K562 (cell line): Measurements from ENCODE around the gene SAXO1. TPM values are rescaled to one million over a fixed set of nuclear protein-coding genes. Genes with fewer than 3 reads are reported as not detected.

Experiments
- ATAC-seq: fragments of 200-7000 bp; cut with Tn5 transposase; 3 replicates; pipeline ENCODE4 v1.9.1; 2020; ENCODE audit warnings: moderate library complexity
- BruUV-seq: library from RNA; stranded (reverse); fragments of 400-500 nt; replicated peaks from 2 replicates; lab custom pipeline; 2021; lab: Mats Ljungman, UMichigan
- CTCF ChIA-PET: fragments of 300-600 bp; formaldehyde crosslinking; extraction: SDS; loops from one replicate; lab custom pipeline; 2021; ENCODE audit warnings: low intra/inter-chr PET ratio; lab: Yijun Ruan, JAX
- POLR2A ChIA-PET: fragments of 300-600, 350-650 bp; sonication (Branson Sonifier 250); formaldehyde crosslinking; extraction: SDS; loops from one replicate; lab custom pipeline; 2021; ENCODE audit warnings: antibody characterized with exemption, inconsistent platforms; lab: Yijun Ruan, JAX
- DNase-seq, 4 experiments: peaks; one replicate each; pipeline versions ENCODE4 v3.0.0 to v3.0.0-alpha.2; 2011 to 2018; ENCODE audit warnings: low spot score in 3 of 4, mixed read lengths in 3 of 4; ENCODE audit errors: extremely low read depth in 1 of 4
- FAIRE-seq: peaks from 2 replicates; lab custom pipeline; 2011; peaks lifted over from hg19 to GRCh38; lab: Jason Lieb, UNC
- H2AFZ ChIP-seq: 2 replicates; pipeline ENCODE4 v1.6.0; 2011; ENCODE audit warnings: low read depth, low read length, control low read depth, inconsistent platforms
- H3K27ac ChIP-seq: fragments of 200-600 bp; 3 replicates; pipeline ENCODE4 v1.8.0; 2011; ENCODE audit warnings: low read depth, mild to moderate bottlenecking, control low read depth, inconsistent platforms, low read length, moderate library complexity, mixed read lengths; ENCODE audit errors: extremely low read depth
- H3K27me3 ChIP-seq, 2 experiments: fragments of 300-600 bp in 1 of 2; 2 replicates in 1 of 2; 3 replicates in 1 of 2; pipeline versions ENCODE4 v1.6.0 to v1.8.0; 2011; ENCODE audit warnings: inconsistent platforms in 2 of 2, low read length in 2 of 2, mild to moderate bottlenecking in 1 of 2, mixed read lengths in 1 of 2, moderate library complexity in 1 of 2; ENCODE audit not compliant: control insufficient read depth in 2 of 2, insufficient read depth in 2 of 2
- H3K36me3 ChIP-seq: fragments of 300-600 bp; 3 replicates; pipeline ENCODE4 v1.8.0; 2011; ENCODE audit warnings: mild to moderate bottlenecking, low read length, inconsistent platforms; ENCODE audit not compliant: control insufficient read depth, insufficient read depth
- H3K4me1 ChIP-seq, 2 experiments: fragments of 200-600 bp in 1 of 2; replicated peaks in 1 of 2; 2 replicates in 1 of 2; 3 replicates in 1 of 2; pipeline versions ENCODE4 v1.5.1 to v1.8.0; 2011; ENCODE audit warnings: inconsistent platforms in 2 of 2, low read length in 2 of 2, mild to moderate bottlenecking in 1 of 2, mixed read lengths in 1 of 2, moderate library complexity in 1 of 2; ENCODE audit not compliant: control insufficient read depth in 2 of 2, insufficient read depth in 2 of 2
- H3K4me2 ChIP-seq: 2 replicates; pipeline ENCODE4 v1.6.1; 2011; ENCODE audit warnings: low read length, control low read depth, inconsistent platforms, mixed read lengths; ENCODE audit not compliant: insufficient read depth
- H3K4me3 ChIP-seq: fragments of 200-600 bp; sonication (generic), shearing (Covaris generic); 2 replicates; pipeline ENCODE4 v1.5.1; 2016; ENCODE audit warnings: control low read depth, inconsistent platforms
- H3K79me2 ChIP-seq: fragments of 200-600 bp; 3 replicates; pipeline ENCODE4 v1.8.0; 2011; ENCODE audit warnings: low read length, inconsistent platforms; ENCODE audit not compliant: control insufficient read depth, insufficient read depth
- H3K9ac ChIP-seq, 2 experiments: 2 replicates each; pipeline versions ENCODE4 v1.6.0 to v1.6.1; 2011; ENCODE audit warnings: low read depth in 2 of 2, low read length in 2 of 2, control low read depth in 1 of 2, inconsistent platforms in 1 of 2, mild to moderate bottlenecking in 1 of 2, mixed read lengths in 1 of 2; ENCODE audit not compliant: insufficient read depth in 1 of 2
- H3K9me1 ChIP-seq: one replicate; pipeline ENCODE4 v1.6.0; 2011; ENCODE audit warnings: inconsistent platforms, mild to moderate bottlenecking, low read length, moderate library complexity; ENCODE audit not compliant: control insufficient read depth, insufficient read depth
- H3K9me3 ChIP-seq: replicated peaks from 2 replicates; pipeline ENCODE4 v1.5.1; 2011; ENCODE audit warnings: low read depth, low read length, inconsistent platforms; ENCODE audit not compliant: control insufficient read depth, insufficient read depth
- H4K20me1 ChIP-seq: replicated peaks from 2 replicates; pipeline ENCODE4 v1.6.1; 2011; ENCODE audit warnings: low read length, inconsistent platforms, mixed read lengths; ENCODE audit not compliant: control insufficient read depth, insufficient read depth
- HMG20A ChIP-seq: fragments of 450-650 bp; formaldehyde crosslinking; conservative IDR thresholded peaks from 2 replicates; pipeline ENCODE4 v1.4.0; 2020; ENCODE audit warnings: mild to moderate bottlenecking, mixed read lengths
- KLF16 ChIP-seq: IDR thresholded peaks from 2 replicates; pipeline ENCODE4 v1.6.1; 2016; ENCODE audit warnings: antibody characterized with exemption
- KLF6 ChIP-seq: fragments of 250-450 bp; sonication (Bioruptor Pico); IDR thresholded peaks from 2 replicates; pipeline ENCODE4 v1.4.0; 2020; ENCODE audit warnings: mild to moderate bottlenecking, moderate library complexity, borderline replicate concordance
- MAFG ChIP-seq: fragments of 450-650 bp; conservative IDR thresholded peaks from 2 replicates; pipeline ENCODE4 v1.6.1; 2016; ENCODE audit warnings: missing genetic modification characterization, missing compliant biosample characterization
- TAF1 ChIP-seq: IDR thresholded peaks from 2 replicates; pipeline ENCODE4 v1.6.1; 2011; ENCODE audit warnings: mild to moderate bottlenecking, low read length, moderate library complexity; ENCODE audit not compliant: insufficient read depth, control insufficient read depth, severe bottlenecking; ENCODE audit errors: extremely low read depth
- TEAD2 ChIP-seq: fragments of 450-650 bp; IDR thresholded peaks from 2 replicates; pipeline ENCODE4 v1.6.1; 2016; ENCODE audit warnings: missing genetic modification characterization, control low read depth, missing compliant biosample characterization
- ZNF12 ChIP-seq: sonication (generic); formaldehyde crosslinking; IDR thresholded peaks from 2 replicates; pipeline ENCODE4 v1.4.0; 2020; ENCODE audit warnings: mild to moderate bottlenecking, missing genetic modification reagents
- ZSCAN29 ChIP-seq: fragments of 450-650 bp; IDR thresholded peaks from 2 replicates; pipeline ENCODE4 v1.6.1; 2017
- WGBS: fragments of 100-300 bp; shearing (Covaris generic); methylation state at CpG from one replicate; pipeline ENCODE4 v1.1.6; 2016; ENCODE audit warnings: low coverage, mixed read lengths; ENCODE audit not compliant: insufficient coverage; ENCODE audit errors: missing lambda C conversion rate; 5-methylcytosine and 5-hydroxymethylcytosine counted together
- in situ Hi-C: fragments of 300-500 bp; cut with MboI; formaldehyde crosslinking; loops from 4 replicates; pipeline ENCODE4 v1.15.0; 2018; ENCODE audit warnings: inconsistent platforms, mixed read lengths
- intact Hi-C: fragments of 100-400 bp; cut with micrococcal nuclease; formaldehyde crosslinking; loops from 2 replicates; pipeline ENCODE4 v1.14.2; 2022
- polyA plus RNA-seq, 8 experiments: library from polyadenylated mRNA; depleted of rRNA in 4 of 8; stranded (reverse) in 5 of 8; unstranded in 3 of 8; fragments of >200 nt; fragmentation: Nextera tagmentation in 2 of 8; fragmentation: Illumina TruSeq in 1 of 8; extraction: Ambion mirVana in 2 of 8; extraction: Trizol in 1 of 8; gene quantifications; 2 replicates each; pipeline versions ENCODE4 v1.2.1 to v1.2.3, GENCODE V29; 2011 to 2014; ENCODE audit warnings: inconsistent platforms in 1 of 8, missing spikeins in 1 of 8
- total RNA-seq, 7 experiments: library from RNA; depleted of rRNA in 6 of 7; stranded (reverse); fragments of >200 nt in 6 of 7; fragmentation: Illumina TruSeq in 2 of 7; extraction: Trizol in 2 of 7; gene quantifications; 2 replicates each; pipeline versions ENCODE4 v1.2.1 to v1.2.3, GENCODE V29; 2011 to 2021; ENCODE audit warnings: low replicate concordance in 1 of 7
- TF ChIP-seq, protein P1 (sequence below): sonication (generic); formaldehyde crosslinking; IDR thresholded peaks from 2 replicates; pipeline ENCODE4 v1.8.1; 2022; ENCODE audit warnings: missing genetic modification reagents

Gene SAXO1
- total and polyA plus RNA-seq, 9 of the 15 experiments (the other 6 are each of a cell fraction or from before 2014, with no cell fraction given) = 0.04 TPM; not detected in 8

DNA sequence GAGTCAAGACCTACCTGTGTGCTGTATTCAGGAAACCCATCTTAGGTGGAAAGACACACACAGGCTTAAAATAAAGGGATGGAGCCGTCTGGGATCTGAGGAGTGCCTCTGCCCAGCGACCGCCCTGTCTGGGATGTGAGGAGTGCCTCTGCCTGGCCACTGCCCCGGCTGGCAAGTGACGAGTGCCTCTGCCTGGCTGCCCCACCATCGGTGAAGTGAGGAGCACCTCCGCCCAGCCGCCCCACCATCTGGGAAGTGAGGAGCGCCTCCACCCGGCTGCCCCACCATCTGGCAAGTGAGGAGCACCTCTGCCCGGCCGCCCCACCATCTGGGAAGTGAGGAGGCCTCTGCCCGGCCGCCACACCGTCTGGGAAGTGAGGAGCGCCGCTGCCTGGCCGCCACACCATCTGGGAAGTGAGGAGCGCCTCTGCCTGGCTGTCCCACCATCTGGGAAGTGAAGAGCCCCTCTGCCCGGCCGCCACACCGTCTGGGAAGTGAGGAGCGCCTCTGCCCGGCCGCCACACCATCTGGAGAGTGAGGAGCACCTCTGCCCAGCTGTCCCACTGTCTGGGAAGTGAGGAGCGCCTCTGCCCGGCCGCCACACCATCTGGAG is 33.7 kb downstream of the SAXO1 start:
- Histone ChIP-seq H3K36me3 (no peaks in the 10 kb centered on the region), H3K27ac (no peak overlapping the region), H3K9me3 (no peaks in the 10 kb centered on the region), H3K9me1 (no peaks in the 10 kb centered on the region), H3K4me1 (no peaks in the 10 kb centered on the region), H3K4me2 (no peak overlapping the region), H3K27me3 (no peaks in the 10 kb centered on the region; a peak in 1 of 5 replicates), H3K4me3 (no peak overlapping the region), H3K79me2 (no peaks in the 10 kb centered on the region), H3K9ac (no peak overlapping the region), H2AFZ (no peak overlapping the region), H4K20me1 (no peaks in the 10 kb centered on the region)
- ChIA-PET POLR2A (no interaction called here), CTCF (no interaction called here)
- FAIRE-seq (no peak), ATAC-seq (no peak), DNase-seq (no peak)
- in situ Hi-C loops (no loop called here), intact Hi-C loops (no loop called here)
- WGBS = 0% methylated on average over 8 of the region's 28 CpGs
- TF ChIP-seq KLF6 (CRISPR knock-in tag) = no peak
- TF ChIP-seq KLF16 = no peak
- TF ChIP-seq, protein P1, sequence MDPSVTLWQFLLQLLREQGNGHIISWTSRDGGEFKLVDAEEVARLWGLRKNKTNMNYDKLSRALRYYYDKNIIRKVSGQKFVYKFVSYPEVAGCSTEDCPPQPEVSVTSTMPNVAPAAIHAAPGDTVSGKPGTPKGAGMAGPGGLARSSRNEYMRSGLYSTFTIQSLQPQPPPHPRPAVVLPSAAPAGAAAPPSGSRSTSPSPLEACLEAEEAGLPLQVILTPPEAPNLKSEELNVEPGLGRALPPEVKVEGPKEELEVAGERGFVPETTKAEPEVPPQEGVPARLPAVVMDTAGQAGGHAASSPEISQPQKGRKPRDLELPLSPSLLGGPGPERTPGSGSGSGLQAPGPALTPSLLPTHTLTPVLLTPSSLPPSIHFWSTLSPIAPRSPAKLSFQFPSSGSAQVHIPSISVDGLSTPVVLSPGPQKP = no peak
- no peak for TF ChIP-seq HMG20A (CRISPR knock-in tag)
- no peak for TF ChIP-seq MAFG (tag)
- TF ChIP-seq ZSCAN29 = no peak
- TF ChIP-seq ZNF12 (CRISPR knock-in tag) = no peak
- TF ChIP-seq TAF1 = no peak
- TF ChIP-seq TEAD2 (tag) = no peak
- no TSS peak for BruUV-seq
